ENCODE results near the gene INVS. TPM values are rescaled to one million over a fixed set of nuclear protein-coding genes. Genes with fewer than 3 reads are reported as not detected.

The INVS gene
- total RNA-seq, 1 donor from 2014 or later = 25.6 TPM

- H3K36me3 Mint-ChIP-seq (ENCODE audit: low read depth) = no peaks in the 10 kb centered on the region
- no peak overlapping the region for H3K4me3 Mint-ChIP-seq
- no peaks in the 10 kb centered on the region for H3K27me3 Mint-ChIP-seq (ENCODE audit: low read depth)
- TF ChIP-seq, protein P1, sequence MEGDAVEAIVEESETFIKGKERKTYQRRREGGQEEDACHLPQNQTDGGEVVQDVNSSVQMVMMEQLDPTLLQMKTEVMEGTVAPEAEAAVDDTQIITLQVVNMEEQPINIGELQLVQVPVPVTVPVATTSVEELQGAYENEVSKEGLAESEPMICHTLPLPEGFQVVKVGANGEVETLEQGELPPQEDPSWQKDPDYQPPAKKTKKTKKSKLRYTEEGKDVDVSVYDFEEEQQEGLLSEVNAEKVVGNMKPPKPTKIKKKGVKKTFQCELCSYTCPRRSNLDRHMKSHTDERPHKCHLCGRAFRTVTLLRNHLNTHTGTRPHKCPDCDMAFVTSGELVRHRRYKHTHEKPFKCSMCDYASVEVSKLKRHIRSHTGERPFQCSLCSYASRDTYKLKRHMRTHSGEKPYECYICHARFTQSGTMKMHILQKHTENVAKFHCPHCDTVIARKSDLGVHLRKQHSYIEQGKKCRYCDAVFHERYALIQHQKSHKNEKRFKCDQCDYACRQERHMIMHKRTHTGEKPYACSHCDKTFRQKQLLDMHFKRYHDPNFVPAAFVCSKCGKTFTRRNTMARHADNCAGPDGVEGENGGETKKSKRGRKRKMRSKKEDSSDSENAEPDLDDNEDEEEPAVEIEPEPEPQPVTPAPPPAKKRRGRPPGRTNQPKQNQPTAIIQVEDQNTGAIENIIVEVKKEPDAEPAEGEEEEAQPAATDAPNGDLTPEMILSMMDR (conservative IDR thresholded peaks at IDR 0.05) = no peak
- no peak overlapping the region for H3K27ac Mint-ChIP-seq (ENCODE audit: unreplicated experiment)
- H3K9me3 Mint-ChIP-seq = no peaks in the 10 kb centered on the region
- H3K4me1 Mint-ChIP-seq = peaks cover 3% of the 10 kb centered on the region
- no peak for DNase-seq (ENCODE audit: low read depth, low spot score)
These were observed 121.9 kb downstream of the INVS start for GRCh38 chr9:100220936-100221335.

GRCh38 chr9:100221538-100221937, 122.5 kb downstream of the INVS start:
- Mint-ChIP-seq H3K4me1 (peaks cover 3% of the 10 kb centered on the region), H3K27me3 (ENCODE audit: low read depth) (no peaks in the 10 kb centered on the region), H3K27ac (ENCODE audit: unreplicated experiment) (no peak overlapping the region), H3K4me3 (no peak overlapping the region), H3K9me3 (no peaks in the 10 kb centered on the region), H3K36me3 (ENCODE audit: low read depth) (no peaks in the 10 kb centered on the region)
- no peak for DNase-seq (ENCODE audit: low read depth, low spot score)
- TF ChIP-seq, protein P1 (conservative IDR thresholded peaks at IDR 0.05) = no peak

- H3K4me1 Mint-ChIP-seq = peaks cover 3% of the 10 kb centered on the region
- peaks cover 7% of the 10 kb centered on the region for H3K36me3 Mint-ChIP-seq (ENCODE audit: low read depth)
- no peak for DNase-seq (ENCODE audit: low read depth, low spot score)
- no peak overlapping the region for H3K4me3 Mint-ChIP-seq
- TF ChIP-seq, protein P1 (conservative IDR thresholded peaks at IDR 0.05) = peak; percentile 57
- H3K27me3 Mint-ChIP-seq (ENCODE audit: low read depth) = no peaks in the 10 kb centered on the region
- H3K27ac Mint-ChIP-seq (ENCODE audit: unreplicated experiment) = no peak overlapping the region
- no peaks in the 10 kb centered on the region for H3K9me3 Mint-ChIP-seq
These were observed 123.6 kb downstream of the INVS start for GRCh38 chr9:100222674-100223073.

- Mint-ChIP-seq H3K4me1 (peaks cover 3% of the 10 kb centered on the region), H3K36me3 (ENCODE audit: low read depth) (peaks cover 27% of the 10 kb centered on the region), H3K27ac (ENCODE audit: unreplicated experiment) (no peak overlapping the region), H3K4me3 (no peak overlapping the region), H3K9me3 (peaks cover 3% of the 10 kb centered on the region), H3K27me3 (ENCODE audit: low read depth) (no peaks in the 10 kb centered on the region)
- TF ChIP-seq, protein P1 (conservative IDR thresholded peaks at IDR 0.05) = no peak
- DNase-seq (ENCODE audit: low read depth, low spot score) = no peak
These were observed 128.6 kb downstream of the INVS start for GRCh38 chr9:100227636-100228035.

DNA sequence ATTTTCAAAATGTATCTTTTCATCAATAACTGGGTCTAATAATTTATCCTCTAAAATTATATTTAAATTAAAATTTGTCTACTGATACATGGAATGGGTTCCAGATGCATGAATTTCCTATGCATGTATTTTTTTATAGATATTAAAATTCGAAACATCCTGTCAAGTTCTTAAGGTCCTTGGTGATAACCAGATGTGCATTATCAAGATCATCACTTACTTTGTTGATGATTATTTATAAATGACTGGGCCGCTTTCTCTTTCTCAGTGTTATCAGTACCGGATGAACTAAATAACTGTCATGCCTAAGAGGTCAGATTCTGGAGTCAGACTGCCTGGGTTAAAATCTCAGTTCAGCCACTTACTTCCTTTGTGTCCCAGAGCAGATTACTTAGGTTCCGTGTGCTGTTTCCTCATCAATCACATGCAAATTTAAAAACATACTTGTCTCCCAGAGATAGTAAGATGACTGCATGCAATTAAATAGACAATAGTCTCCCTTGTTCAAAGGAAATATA, 129.4 kb downstream of the INVS start:
- Mint-ChIP-seq H3K9me3 (peaks cover 9% of the 10 kb centered on the region), H3K27me3 (ENCODE audit: low read depth) (no peaks in the 10 kb centered on the region), H3K36me3 (ENCODE audit: low read depth) (peaks cover 34% of the 10 kb centered on the region), H3K4me1 (peaks cover 3% of the 10 kb centered on the region), H3K27ac (ENCODE audit: unreplicated experiment) (no peak overlapping the region), H3K4me3 (no peak overlapping the region)
- TF ChIP-seq, protein P1 (conservative IDR thresholded peaks at IDR 0.05) = no peak
- no peak for DNase-seq (ENCODE audit: low read depth, low spot score)

All from neural crest cell (in vitro differentiated cells).